Erythroblast (primary cell): ENCODE measurements around the gene ACSF3.
"Not testable (repeated sequence)": the region's sequence is repeated elsewhere in the genome, so short reads cannot be mapped to it uniquely, and the experiment has no call there.

ENCODE experiments used
- GATA1 ChIP-seq: IDR thresholded peaks from 2 replicates; pipeline ENCODE4 v1.6.1; 2011; ENCODE audit warnings: low read depth, mild to moderate bottlenecking, control low read depth, low read length, moderate library complexity
- POLR2A ChIP-seq: IDR thresholded peaks from 2 replicates; pipeline ENCODE4 v1.6.1; 2011; ENCODE audit warnings: mild to moderate bottlenecking, low read length

DNA sequence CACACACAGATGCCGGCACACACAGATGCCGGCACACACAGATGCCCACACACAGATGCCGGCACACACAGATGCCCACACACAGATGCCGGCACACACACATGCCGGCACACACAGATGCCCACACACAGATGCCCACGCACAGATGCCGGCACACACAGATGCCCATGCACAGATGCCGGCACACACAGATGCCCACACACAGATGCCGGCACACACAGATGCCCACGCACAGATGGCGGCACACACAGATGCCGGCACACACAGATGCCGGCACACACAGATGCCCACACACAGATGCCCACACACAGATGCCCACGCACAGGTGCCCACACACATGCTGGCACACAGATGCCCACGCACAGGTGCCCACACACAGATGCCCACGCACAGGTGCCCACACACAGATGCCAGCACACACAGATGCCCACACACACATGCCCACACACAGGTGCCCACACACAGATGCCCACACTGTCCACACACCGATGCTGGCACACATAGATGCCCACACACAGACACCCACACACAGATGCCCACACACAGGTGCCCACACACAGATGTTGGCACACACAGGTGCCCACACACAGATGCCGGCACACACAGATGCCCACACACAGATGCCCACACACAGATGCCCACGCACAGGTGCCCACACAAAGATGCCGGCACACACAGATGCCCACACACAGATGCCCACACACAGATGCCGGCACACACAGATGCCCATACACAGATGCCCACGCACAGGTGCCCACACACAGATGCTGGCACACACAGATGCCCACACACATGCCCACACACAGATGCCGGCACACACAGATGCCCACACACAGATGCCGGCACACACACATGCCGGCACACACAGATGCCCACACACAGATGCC is 95.1 kb downstream of the ACSF3 start:
- not testable (repeated sequence) for TF ChIP-seq POLR2A, GATA1
